DMS153 treated with DMSO at 0.1 percent for 48 hours (cell line): ENCODE results near the gene CRIP2.

Experiments
- DNase-seq: peaks from one replicate; lab custom pipeline; 2025; ENCODE audit not compliant: unreplicated experiment; lab: John Stamatoyannopoulos, UW

The CRIP2 gene

DNA sequence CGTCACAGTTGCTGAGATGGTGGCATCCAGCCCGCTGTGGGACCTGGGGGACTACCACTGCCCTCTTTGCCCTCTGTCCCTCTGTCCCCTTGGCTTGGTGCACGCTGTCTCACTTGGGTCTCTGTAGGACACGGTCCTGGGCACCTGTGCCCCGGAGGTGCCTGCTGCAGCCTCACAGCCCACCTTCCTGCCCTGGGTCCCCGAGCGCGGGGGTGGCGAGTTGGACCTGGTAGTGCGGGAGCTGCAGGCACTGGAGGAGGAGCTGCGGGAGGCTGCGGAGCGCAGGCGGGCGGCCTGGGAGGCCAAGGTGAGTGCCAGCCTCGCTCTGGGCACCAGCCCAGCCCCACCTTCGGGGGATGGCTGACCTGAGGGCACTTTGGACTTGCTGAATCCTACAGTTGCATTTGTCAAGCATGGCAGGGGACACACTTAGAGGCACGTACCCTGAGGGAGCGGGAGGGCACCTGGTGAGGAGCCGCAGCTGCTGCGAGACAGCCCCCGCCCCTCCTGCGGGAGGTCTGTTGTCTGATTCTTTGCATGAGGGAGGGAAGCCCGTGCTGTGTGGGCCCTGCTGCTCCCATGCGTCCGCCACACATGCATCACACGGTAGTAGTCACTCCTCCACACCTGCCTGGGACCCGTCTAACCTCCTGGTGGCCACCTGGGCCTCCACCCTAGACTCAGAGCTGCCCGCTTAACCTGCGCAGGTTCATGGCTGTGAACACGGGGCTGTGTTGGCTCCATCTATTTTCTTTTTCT, 23.2 kb downstream of the CRIP2 start:
- DNase-seq: no peak

DNA sequence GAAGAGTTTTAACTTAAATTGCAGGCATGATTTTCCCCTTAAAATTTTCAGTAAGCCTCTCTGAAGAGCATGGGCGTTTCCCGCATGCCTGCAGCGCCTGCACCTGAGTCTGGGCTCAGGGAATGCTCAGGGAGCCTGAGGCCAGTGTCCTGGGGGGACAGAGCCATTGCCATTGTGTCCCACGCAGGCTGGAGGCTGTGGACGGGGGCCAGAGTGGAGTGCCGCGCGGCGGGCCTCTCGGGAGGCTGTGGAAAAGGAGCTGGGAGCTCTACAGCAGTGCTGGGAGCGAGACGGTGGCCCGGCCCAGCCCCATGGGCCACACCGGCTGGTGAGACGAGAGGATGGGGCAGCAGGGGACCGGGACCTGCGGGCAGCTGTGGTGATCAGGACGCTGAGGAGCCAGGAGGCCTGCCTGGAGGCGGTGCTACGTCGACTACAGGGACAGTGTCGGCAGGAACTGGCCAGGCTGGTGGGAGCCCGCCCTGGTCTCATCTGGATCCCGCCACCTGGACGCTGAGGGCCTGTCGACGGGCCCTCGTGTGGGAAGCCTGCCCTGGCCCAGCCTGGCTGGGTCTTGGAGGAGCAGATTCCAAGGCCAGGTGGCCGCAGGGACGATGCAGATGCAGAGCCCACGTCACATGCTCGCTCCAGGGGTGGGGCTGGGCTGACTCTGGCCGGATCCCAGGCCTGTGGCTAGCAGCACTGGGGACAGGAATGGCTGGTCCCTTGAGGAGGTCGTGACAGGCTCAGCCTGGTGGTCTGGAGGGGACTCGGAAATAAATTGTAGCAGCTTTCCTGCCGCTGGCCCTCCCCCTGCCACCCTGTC, 24.0 kb downstream of the CRIP2 start:
- no peak for DNase-seq

DNA sequence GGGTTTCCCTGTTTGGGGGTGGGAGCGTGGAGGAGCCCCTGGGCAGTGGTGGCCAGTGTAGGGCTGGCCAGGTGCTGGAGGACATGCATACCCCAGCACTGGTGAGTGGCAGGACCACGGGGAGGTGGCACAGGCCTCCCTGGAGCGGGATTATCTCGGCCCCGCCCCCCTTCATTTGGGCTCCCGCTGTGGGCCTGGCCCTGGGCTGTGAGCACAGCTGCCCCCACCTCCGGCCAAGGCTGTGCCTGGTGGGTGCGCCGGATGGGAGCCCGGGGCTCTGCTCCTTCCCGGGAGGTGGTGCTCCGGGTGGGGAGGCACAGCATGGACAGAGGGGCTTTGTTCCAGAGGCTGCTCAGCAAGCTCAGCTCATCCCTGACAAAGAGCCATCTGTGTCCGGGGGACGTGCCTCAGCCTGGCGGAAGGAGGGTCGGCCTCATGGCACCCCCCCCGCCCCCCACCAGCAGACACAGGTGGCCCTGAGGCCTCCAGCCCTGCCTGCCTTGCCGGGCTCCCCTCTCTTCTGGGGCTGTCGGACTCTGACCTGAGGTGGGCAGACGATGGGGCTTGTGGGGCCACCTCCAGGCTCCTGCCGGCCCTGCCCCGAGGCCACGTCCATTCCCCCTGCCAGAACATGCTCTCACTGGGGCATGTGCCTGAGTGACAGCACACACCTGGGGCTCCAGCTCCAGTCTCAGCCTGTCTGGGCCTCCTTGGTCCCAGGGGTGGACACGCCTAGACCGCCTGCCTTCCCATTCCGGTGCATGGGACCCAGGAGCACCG, 24.8 kb downstream of the CRIP2 start:
- DNase-seq: no peak

DNA sequence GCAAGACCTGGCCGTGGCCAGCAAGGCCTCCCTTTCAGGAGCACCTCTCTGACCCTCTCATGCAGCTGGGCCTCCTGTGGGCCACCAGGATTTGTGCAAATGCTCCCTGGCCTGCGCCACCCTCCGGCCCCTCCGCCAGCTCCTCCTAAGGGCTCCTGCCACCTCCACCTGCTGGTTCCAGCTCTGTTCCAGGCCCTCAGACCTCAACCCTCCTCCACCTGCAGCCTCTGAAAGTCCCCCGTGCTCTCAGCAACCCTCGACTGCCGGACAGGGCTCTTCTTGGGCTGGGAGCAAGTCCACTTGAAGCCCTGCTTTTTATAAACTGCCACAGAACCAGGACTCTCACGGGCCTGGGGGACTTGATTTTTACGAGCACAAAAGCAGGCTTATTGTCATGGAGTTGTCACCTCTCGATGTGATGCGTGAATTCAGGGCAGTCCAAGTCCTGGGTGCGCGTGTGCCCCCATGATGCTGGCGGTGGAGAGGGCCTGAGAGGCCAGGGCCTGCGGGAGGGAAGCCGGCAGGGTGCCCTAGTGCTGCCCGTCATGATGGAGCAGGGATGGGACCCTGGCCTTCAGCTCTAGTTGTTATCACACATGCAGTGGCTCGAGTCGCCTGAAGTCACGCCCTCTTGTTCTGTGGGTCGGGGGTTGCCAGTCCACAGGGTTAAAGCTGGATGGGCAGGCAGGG, 25.6 kb downstream of the CRIP2 start:
- no peak for DNase-seq

DNA sequence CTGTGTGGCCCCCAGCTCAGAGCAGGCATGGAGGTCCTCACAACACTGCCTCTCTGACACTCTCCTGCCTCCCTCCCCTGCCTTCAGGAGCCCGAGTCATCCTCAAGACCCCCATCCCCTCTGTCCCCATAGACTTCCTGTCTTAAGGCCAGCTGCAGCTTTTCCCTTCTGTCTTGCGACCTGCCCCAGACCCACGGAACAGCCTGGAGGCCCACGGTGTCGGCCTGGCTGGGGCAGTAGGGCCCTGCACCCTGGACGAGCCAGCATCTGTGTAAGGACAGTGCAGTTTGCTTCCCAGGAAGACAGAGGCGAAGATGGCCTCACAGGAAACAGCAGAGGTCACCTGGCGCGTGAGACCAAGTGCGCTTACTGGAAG, 26.1 kb downstream of the CRIP2 start:
- no peak for DNase-seq

DNA sequence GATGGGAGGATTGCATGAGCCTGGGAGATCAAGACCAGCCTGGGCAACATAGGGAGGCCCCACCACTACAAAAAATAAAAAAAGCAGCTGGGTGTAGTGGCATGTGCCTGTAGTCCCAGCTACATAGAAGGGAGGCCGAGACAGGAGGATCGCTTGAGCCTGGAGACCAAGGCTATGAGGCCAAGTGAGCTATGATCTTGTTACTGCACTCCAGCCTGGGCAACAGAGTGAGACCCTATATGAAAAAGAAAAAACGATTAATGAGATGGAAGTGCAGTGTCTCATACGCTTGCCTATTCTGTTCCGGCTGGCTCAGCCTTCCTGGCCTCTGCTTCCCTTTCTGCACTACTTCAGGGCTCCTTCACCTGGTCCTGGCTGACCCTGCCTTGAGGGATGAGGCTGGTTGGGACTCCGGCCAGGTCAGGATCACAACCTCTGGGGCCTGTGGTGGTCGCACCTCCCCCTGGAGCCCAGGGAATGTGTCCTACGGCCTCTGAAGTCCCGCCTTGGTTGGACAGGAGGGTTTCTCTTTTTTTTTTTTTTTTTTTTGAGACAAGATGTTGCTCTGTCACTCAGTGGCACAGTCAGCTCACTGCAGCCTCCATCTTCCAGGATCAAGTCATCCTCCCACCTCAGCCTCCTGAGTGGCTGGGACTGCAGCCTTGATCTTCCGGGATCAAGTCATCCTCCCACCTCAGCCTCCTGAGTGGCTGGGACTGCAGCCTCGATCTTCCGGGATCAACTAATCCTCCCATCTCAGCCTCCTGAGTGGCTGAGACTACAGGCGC, 27.1 kb downstream of the CRIP2 start:
- DNase-seq: no peak

DNA sequence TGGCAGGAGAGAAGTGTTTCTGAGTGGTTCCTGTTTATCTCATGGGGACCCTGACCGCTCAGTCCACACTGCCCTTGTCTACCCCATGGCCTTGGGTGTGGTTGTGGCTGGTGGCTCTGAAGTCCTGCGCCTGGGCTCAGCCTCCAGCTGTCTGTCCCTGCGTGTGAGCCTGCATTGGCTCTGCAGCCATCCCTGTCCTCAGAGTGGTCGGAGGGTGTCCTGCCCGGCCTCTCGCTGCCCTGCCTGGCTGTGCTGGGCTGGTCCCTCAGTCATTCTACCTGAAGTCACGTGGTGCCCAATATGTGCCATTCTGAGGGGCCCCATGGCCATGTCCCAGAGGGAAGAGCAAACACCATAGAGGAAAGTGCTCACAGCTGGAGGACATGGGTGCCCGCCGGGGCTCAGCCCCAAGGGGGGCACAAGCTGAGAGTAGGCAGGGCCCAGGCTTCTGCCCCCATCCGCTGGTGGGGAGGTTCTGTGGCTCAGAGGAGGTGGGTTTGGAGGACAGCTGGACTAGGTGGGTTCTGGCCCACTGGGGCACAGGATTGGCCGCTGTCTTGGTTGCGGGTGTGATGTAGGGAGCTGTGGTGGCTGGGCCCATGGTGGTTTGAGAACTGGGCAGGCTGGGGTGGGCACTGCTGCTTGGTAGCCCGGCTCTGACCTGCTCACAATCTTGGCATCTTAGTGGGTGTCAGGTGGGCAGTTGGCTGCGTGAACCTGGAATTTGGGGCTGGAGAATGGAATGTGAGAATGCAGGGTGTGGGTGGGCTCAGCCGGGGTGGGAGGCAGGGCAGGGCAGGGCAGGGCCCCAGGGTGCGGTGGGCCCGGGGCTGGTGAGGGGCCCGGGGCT, 28.1 kb downstream of the CRIP2 start:
- no peak for DNase-seq

DNA sequence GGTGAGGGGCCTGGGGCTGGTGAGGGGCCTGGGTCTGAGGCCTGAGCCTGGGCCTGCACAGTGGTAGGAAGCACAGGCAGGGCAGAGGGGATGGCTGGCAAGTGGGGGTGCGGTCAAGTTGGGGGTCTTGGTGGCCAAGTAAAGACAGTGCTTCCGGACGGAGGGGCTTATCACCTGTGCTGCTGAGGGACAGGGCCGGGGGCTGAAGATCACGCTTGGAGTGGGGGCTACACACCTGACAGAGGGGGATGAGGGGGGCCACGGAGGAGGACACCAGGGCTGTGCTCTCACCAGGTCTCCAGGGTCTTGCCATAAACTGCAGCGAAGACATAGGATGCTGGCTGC, 28.6 kb downstream of the CRIP2 start:
- DNase-seq: no peak

DNA sequence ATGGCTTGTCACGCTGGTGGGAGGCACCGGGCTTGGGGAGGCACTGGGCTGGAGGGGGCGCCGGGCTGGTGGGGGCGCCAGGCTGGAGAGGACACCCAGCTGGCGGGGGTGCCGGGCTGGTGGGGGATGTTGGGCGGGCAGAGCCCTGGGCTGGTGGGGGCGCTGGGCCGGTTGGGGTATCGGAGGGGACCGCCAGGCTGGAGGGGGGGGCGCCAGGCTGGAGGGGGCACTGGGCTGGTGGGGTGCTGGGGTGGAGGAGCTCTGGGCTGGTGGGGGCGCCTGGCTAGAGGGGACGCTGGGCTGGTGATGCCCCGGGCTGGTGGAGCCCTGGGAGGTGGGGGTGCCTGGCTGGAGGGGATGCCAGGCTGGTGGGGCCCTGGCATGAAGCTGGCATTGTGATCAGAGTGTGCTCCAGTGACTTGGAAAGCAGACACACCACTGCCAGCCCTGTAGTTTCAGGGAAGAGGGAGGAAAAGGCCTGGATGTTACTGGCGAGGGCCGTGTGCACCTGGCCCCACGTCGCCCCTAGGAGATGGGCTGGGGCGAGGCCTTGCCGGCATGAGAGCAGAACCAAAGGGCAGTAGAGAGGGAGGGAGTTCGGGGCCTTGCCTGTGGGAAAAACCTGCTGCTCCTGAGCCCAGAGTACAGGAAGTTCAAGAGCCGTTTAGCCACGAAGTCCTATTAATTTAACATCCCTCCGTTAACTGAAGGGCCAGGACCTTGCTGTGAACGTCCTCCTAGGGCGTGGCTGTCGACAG, 29.5 kb downstream of the CRIP2 start:
- no peak for DNase-seq

DNA sequence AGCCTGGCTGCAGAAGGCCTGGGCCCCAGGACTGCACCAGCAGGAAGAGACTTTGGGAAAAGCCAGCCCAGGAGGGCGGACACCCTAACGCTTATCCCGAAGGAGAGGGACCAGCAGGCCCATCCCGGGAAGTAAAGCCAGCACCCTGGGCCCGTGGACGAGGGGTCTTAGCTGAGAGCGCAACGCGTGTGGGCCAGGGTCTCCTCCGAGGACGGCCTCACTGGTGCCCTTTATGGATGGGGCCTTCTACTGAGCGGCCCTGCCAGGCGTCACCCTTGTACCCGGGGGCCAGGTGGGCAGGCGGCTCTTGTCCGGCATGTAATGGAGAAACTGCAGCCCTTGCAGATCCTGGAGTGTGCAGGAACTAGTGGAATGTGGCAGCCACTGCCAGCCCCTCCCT, 30.5 kb downstream of the CRIP2 start:
- no peak for DNase-seq

DNA sequence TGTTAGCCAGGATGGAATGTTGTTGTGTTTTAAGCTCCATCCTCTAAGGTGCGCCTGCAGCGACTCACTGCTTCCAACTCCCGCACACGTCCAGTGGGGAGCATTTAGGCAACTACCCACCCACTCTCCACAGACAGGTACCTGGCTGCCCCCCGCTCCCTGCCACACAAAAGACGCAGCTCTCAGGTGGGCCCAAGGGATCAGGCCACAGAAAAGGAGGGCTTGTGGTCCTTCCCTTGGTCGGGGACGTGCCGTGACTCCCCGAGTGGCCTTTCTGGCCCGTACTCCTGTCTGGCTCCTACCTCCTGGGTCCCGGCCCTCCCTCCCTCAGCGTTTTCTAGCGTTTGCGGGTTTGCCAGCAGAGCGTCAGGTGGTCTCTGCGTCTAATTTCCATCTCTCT, 32.6 kb downstream of the CRIP2 start:
- DNase-seq: no peak

DNA sequence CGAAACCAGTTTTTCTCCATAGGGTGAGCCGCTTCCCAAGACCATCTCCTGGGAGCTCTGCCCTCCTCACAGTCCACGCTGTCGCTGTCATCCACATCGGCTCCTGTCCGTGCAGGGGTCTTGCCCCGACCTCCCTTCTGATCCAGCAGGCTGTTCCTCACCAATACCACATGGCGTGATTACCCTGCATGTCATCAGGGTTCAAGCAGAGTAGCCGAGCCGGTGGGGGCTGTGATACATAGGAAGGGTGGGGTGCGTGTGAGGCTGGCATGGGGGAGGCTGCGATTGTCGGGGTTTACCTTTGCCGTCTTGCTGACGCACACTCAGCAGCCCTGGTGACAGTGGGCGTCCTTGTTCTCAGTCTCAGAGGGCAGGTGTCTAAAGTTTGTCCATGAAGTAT, 33.4 kb downstream of the CRIP2 start:
- DNase-seq: no peak

DNA sequence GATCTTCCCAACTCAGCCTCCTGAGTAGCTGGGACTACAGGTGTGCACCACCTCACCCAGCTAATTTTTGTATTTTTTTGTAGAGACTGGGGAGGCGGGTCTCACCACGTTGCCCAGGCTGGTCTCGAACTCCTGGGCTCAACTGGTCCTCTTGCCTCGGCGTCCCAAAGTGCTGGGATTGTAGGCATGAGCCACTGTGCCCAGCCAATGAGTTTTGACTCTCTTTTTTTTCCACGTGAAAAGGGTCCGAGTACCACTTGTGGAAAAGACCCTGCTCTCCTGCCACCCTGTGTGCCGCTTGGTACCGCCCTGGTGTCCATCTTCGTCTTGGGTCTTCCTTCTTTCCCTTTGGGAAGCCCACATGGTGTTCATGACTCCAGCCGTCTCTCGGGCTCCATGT, 34.0 kb downstream of the CRIP2 start:
- DNase-seq: no peak

DNA sequence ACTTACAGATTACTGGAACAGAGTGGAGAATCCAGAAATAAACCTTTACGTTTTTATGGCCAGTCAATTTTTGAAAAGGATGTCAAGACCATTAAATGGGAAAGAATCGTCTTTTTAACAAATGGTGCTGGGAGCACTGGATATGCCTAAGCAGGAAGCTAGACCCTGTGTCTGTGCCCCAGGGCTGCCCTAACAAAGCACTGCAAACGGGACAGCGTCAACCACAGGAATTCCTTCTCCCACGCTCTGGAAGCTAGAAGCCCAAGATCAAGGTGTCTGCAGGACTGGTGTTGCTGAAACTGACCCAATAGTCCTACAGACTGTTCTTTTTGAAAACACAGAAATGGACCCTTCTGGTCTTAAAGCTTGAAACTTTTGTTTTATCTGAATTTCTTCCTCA, 42.5 kb downstream of the CRIP2 start:
- no peak for DNase-seq

DNA sequence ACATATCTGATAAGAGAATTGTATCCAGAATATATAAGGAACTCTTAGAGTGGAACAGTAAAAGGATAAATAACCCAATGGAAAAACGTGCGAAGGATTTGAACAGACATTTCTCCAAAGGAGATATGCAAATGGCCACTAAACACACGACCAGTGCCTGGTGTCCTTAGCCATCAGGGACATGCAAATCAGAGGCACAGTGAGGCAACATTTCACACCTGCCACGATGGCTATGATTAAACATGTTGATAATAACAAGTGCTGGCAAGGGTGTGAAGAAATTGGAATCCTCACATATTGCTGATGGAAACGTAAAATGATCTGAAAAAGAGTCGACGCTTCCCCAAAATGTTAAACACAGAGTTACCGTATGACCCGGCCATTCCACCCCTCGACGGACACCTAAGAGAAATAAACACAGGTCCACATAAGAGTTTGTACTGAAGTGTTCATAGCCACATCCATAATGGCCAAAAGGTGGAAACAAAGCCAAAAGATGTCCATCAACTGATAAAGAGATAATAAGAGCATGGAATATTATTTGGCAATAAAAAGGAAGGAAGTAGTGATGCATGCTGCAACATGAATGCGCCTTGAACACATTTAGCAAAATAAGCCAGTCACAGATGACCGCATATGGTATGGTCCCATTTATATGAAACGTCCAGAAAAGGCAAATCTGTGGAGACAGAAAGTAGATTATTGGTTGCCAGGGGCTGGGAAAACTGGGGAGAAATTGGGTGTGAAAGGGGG, 45.5 kb downstream of the CRIP2 start:
- no peak for DNase-seq

DNA sequence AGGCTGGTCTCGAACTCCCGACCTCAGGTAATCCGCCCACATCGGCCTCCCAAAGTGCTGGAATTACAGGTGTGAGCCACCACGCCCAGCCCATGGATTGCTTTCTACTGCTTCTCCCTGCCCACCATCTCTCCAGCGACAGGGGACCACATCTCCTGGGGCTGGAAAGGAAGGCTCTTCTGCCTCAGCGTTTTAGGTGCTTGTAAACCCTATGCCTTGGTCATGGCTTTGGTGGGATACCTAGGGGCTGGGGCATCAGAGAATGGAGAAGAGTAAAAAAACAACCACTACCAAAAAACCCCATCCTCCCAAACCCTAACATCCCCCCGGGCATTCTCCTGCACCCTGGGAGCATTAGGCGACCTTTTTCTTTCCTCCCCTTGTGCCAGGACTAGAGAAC, 50.7 kb downstream of the CRIP2 start:
- no peak for DNase-seq

DNA sequence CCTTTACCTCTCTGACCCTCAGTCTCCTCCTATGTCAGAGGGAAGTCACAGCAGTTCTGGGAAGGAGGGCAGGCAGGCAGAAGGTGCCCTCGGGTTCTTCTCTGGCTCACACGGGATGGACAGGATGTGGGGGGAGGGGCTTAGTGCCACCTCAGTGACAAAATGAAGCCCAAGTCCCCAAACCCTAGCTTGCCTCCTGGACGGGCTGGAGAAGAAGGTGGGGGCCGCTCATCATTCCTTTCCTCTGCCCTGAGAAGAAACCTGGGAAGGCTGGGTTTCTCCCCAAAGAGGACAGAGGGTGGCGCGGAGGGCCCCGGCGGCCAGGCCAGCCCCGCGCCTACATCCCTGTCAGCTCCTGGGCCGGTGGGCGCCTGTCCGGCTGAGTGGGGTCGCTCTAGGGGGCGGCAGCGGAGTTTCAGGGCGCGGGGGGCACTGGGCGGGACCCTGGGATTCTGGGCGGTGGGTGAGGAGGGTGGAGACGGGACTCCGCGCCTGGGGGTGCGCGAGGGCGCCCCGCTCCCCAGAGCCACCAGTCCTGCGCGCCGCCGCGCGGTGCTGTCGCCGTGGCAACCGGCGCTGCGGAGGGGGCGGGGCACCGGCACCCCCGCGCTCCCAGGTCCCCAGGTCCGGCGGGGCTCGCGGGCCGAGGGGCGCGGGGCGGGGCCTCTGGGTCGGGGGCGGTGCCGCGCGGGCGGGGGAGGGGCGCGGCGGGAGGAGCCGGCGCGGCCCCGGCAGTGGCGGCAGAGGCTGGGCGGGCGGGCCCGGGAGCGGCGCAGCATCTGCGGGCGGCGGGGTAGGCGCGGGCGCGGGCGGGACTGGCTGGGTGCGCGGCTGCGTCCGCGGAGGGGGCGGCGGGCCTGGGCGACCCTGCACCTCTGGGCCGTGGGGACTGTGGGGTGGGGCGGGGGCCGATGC, 51.5 kb downstream of the CRIP2 start, which contains the start of gene TMEM121:
TMEM121 (plus strand) TSS at position 723 of the 915 bp plus-strand sequence. CDS start 2,252 bp downstream, outside the sequence.
- no peak for DNase-seq
